ENCODE measurements around the gene ATF6. TPM values are rescaled to one million over a fixed set of nuclear protein-coding genes. Genes with fewer than 3 reads are reported as not detected.

Gene ATF6
- total and polyA plus RNA-seq, 5 experiments from 2014 or later = 15.8 to 24.3 (median 17.6) TPM

GRCh38 chr1:161953256-161953920, 187.3 kb downstream of the ATF6 start:
- POLR2A ChIA-PET = interaction anchor here (0.9 kb wide), 1 partner anchor 35 kb away, joined by 3 read pairs; no protein-coding TSS in a partner anchor
- peaks cover 0 to 3% (median 0%) of the 10 kb centered on the region in 9 donors for H3K9me3 Mint-ChIP-seq
- ATAC-seq = no peak
- peaks cover 17 to 55% (median 36%) of the 10 kb centered on the region in 4 donors for H3K4me1 Mint-ChIP-seq
- peak overlapping the region in 6 of 10 donors; percentile 41 to 92 (median 78) for H3K27ac Mint-ChIP-seq
- DNase-seq = no peak
- H3K4me3 Mint-ChIP-seq = peak overlapping the region in 5 of 10 donors; percentile 9 to 73 (median 60)
- H3K27me3 Mint-ChIP-seq = no peaks in the 10 kb centered on the region
- H3K36me3 Mint-ChIP-seq = peaks cover 5 to 24% (median 9%) of the 10 kb centered on the region in 3 donors

- Mint-ChIP-seq H3K4me1 (peaks cover 17 to 55% (median 33%) of the 10 kb centered on the region in 4 donors), H3K9me3 (peaks cover 0 to 3% (median 0%) of the 10 kb centered on the region in 9 donors), H3K27me3 (no peaks in the 10 kb centered on the region), H3K36me3 (peaks cover 8 to 31% (median 16%) of the 10 kb centered on the region in 3 donors), H3K4me3 (peak overlapping the region in 7 of 10 donors; percentile 9 to 73 (median 61)), H3K27ac (peak overlapping the region in 7 of 10 donors; percentile 63 to 92 (median 80))
- DNase-seq (peak in 1 of 10 donors; percentile 9), ATAC-seq (peak in 1 of 2 donors; percentile 20)
- POLR2A ChIA-PET = interaction anchor here (0.7 kb wide), 1 partner anchor 31 kb away, joined by 3 read pairs; no protein-coding TSS in a partner anchor
Measured at GRCh38 chr1:161954050-161954449, 187.9 kb downstream of the ATF6 start.

- Mint-ChIP-seq H3K9me3 (peaks cover 0 to 3% (median 0%) of the 10 kb centered on the region in 9 donors), H3K4me3 (peak overlapping the region in 3 of 10 donors; percentile 38 to 73 (median 60)), H3K27ac (peak overlapping the region in 7 of 10 donors; percentile 47 to 92 (median 78)), H3K36me3 (peaks cover 9 to 32% (median 19%) of the 10 kb centered on the region in 3 donors), H3K27me3 (no peaks in the 10 kb centered on the region), H3K4me1 (peaks cover 18 to 53% (median 33%) of the 10 kb centered on the region in 4 donors)
- POLR2A ChIA-PET = interaction anchor here (0.7 kb wide), 1 partner anchor 31 kb away, joined by 3 read pairs; no protein-coding TSS in a partner anchor
- no peak for DNase-seq
- ATAC-seq = no peak
Measured at GRCh38 chr1:161954466-161954865, 188.3 kb downstream of the ATF6 start.

GRCh38 chr1:161955606-161956005, 189.5 kb downstream of the ATF6 start:
- Mint-ChIP-seq H3K9me3 (peaks cover 0 to 3% (median 0%) of the 10 kb centered on the region in 9 donors), H3K4me1 (peaks cover 18 to 48% (median 35%) of the 10 kb centered on the region in 4 donors), H3K36me3 (peaks cover 8 to 30% (median 27%) of the 10 kb centered on the region in 3 donors), H3K4me3 (no peak overlapping the region), H3K27me3 (no peaks in the 10 kb centered on the region), H3K27ac (peak overlapping the region in 2 of 10 donors; percentile 60 to 71)
- no peak for ATAC-seq
- no peak for DNase-seq
- POLR2A ChIA-PET = no interaction called here

GRCh38 chr1:161956097-161956496, 190.0 kb downstream of the ATF6 start:
- DNase-seq (no peak), ATAC-seq (no peak)
- Mint-ChIP-seq H3K27me3 (no peaks in the 10 kb centered on the region), H3K9me3 (peaks cover 0 to 3% (median 0%) of the 10 kb centered on the region in 9 donors), H3K4me1 (peaks cover 18 to 48% (median 38%) of the 10 kb centered on the region in 4 donors), H3K4me3 (no peak overlapping the region), H3K36me3 (peaks cover 8 to 35% (median 31%) of the 10 kb centered on the region in 3 donors), H3K27ac (peak overlapping the region in 1 of 10 donors; percentile 28)
- POLR2A ChIA-PET = no interaction called here

- Mint-ChIP-seq H3K9me3 (peaks cover 0 to 3% (median 0%) of the 10 kb centered on the region in 9 donors), H3K27ac (peak overlapping the region in 1 of 10 donors; percentile 76), H3K36me3 (peaks cover 8 to 37% (median 32%) of the 10 kb centered on the region in 3 donors), H3K27me3 (no peaks in the 10 kb centered on the region), H3K4me1 (peaks cover 16 to 50% (median 41%) of the 10 kb centered on the region in 4 donors), H3K4me3 (no peak overlapping the region)
- DNase-seq (no peak), ATAC-seq (no peak)
- POLR2A ChIA-PET = no interaction called here
Measured at GRCh38 chr1:161956930-161957329, 190.8 kb downstream of the ATF6 start.

GRCh38 chr1:161958425-161958824, 192.3 kb downstream of the ATF6 start:
- DNase-seq = no peak
- POLR2A ChIA-PET = interaction anchor here (0.6 kb wide), 1 partner anchor 71 kb away, joined by 3 read pairs; no protein-coding TSS in a partner anchor
- Mint-ChIP-seq H3K9me3 (peaks cover 0 to 1% (median 0%) of the 10 kb centered on the region in 9 donors), H3K36me3 (peaks cover 8 to 40% (median 32%) of the 10 kb centered on the region in 3 donors), H3K27ac (peak overlapping the region in 2 of 10 donors; percentile 36 to 40), H3K4me3 (no peak overlapping the region), H3K4me1 (peaks cover 13 to 51% (median 40%) of the 10 kb centered on the region in 4 donors), H3K27me3 (no peaks in the 10 kb centered on the region)
- no peak for ATAC-seq

- ATAC-seq = peak; percentile 39 to 65
- Mint-ChIP-seq H3K27ac (peak overlapping the region; percentile 55 to 94 (median 88)), H3K9me3 (no peaks in the 10 kb centered on the region), H3K4me3 (peak overlapping the region; percentile 70 to 90 (median 78)), H3K4me1 (peaks cover 6 to 34% (median 22%) of the 10 kb centered on the region in 4 donors), H3K36me3 (peaks cover 12 to 60% (median 43%) of the 10 kb centered on the region in 3 donors), H3K27me3 (no peaks in the 10 kb centered on the region)
- POLR2A ChIA-PET = no interaction called here
- peak in 1 of 10 donors; percentile 8 for DNase-seq
Measured at GRCh38 chr1:161962091-161962887, 196.2 kb downstream of the ATF6 start.

- no peak for DNase-seq
- Mint-ChIP-seq H3K27me3 (no peaks in the 10 kb centered on the region), H3K9me3 (no peaks in the 10 kb centered on the region), H3K27ac (peak overlapping the region in 1 of 10 donors; percentile 50), H3K4me3 (no peak overlapping the region), H3K36me3 (peaks cover 4 to 34% (median 24%) of the 10 kb centered on the region in 3 donors), H3K4me1 (peaks cover 17 to 37% (median 26%) of the 10 kb centered on the region in 4 donors)
- no peak for ATAC-seq
- POLR2A ChIA-PET = no interaction called here
Measured at GRCh38 chr1:161966067-161966466, 199.9 kb downstream of the ATF6 start.

- ATAC-seq = no peak
- peak overlapping the region in 1 of 10 donors; percentile 48 for H3K4me3 Mint-ChIP-seq
- DNase-seq = no peak
- peaks cover 3 to 22% (median 18%) of the 10 kb centered on the region in 4 donors for H3K4me1 Mint-ChIP-seq
- H3K27me3 Mint-ChIP-seq = no peaks in the 10 kb centered on the region
- no peaks in the 10 kb centered on the region for H3K9me3 Mint-ChIP-seq
- peaks cover 0 to 21% (median 20%) of the 10 kb centered on the region in 3 donors for H3K36me3 Mint-ChIP-seq
- peak overlapping the region in 3 of 10 donors; percentile 61 to 79 (median 73) for H3K27ac Mint-ChIP-seq
- POLR2A ChIA-PET = no interaction called here
Measured at GRCh38 chr1:161970036-161970435, 203.9 kb downstream of the ATF6 start.

GRCh38 chr1:161970633-161971032, 204.5 kb downstream of the ATF6 start:
- no peaks in the 10 kb centered on the region for H3K27me3 Mint-ChIP-seq
- peaks cover 0 to 22% (median 18%) of the 10 kb centered on the region in 3 donors for H3K36me3 Mint-ChIP-seq
- no peak overlapping the region for H3K4me3 Mint-ChIP-seq
- ATAC-seq (no peak), DNase-seq (no peak)
- H3K9me3 Mint-ChIP-seq = no peaks in the 10 kb centered on the region
- peaks cover 3 to 21% (median 18%) of the 10 kb centered on the region in 4 donors for H3K4me1 Mint-ChIP-seq
- H3K27ac Mint-ChIP-seq = peak overlapping the region in 4 of 10 donors; percentile 29 to 73 (median 43)
- POLR2A ChIA-PET = no interaction called here

- Mint-ChIP-seq H3K4me3 (no peak overlapping the region), H3K36me3 (peaks cover 0 to 3% (median 0%) of the 10 kb centered on the region in 3 donors)
Measured at GRCh38 chr1:161972828-161973227, 206.7 kb downstream of the ATF6 start.

More at GRCh38 chr1:161972828-161973227, 206.7 kb downstream of the ATF6 start:
- peaks cover 3 to 20% (median 18%) of the 10 kb centered on the region in 4 donors for H3K4me1 Mint-ChIP-seq
- POLR2A ChIA-PET = no interaction called here
- H3K27me3 Mint-ChIP-seq = no peaks in the 10 kb centered on the region
- no peak for DNase-seq
- peak overlapping the region in 2 of 10 donors; percentile 34 to 52 for H3K27ac Mint-ChIP-seq
- ATAC-seq = no peak
- no peaks in the 10 kb centered on the region for H3K9me3 Mint-ChIP-seq

Measured in naive thymus-derived CD8-positive, alpha-beta T cell (primary cell).